HepG2 (cell line): ENCODE data around the gene ARFGEF3. TPM values are rescaled to one million over a fixed set of nuclear protein-coding genes. Genes with fewer than 3 reads are reported as not detected.

Source experiments
- BORCS8-MEF2B ChIP-seq: sonication (generic); formaldehyde crosslinking; IDR thresholded peaks from 2 replicates; pipeline ENCODE4 v1.8.0; 2022; ENCODE audit warnings: mild to moderate bottlenecking, missing genetic modification reagents
- CENPBD1 ChIP-seq: sonication (generic); formaldehyde crosslinking; IDR thresholded peaks from 2 replicates; pipeline ENCODE4 v1.8.0; 2022; ENCODE audit warnings: missing genetic modification reagents, low read depth, mild to moderate bottlenecking, borderline replicate concordance
- CREBL2 ChIP-seq: sonication (generic); formaldehyde crosslinking; IDR thresholded peaks from 2 replicates; pipeline ENCODE4 v1.8.1; 2023; ENCODE audit warnings: missing genetic modification reagents, mild to moderate bottlenecking, borderline replicate concordance
- DDIT3 ChIP-seq: sonication (generic); formaldehyde crosslinking; IDR thresholded peaks from 2 replicates; pipeline ENCODE4 v1.4.0; 2020; ENCODE audit warnings: mild to moderate bottlenecking, missing genetic modification reagents
- DMTF1 ChIP-seq: sonication (generic); formaldehyde crosslinking; IDR thresholded peaks from 2 replicates; pipeline ENCODE4 v1.4.0; 2020; ENCODE audit warnings: mild to moderate bottlenecking, missing genetic modification reagents
- ELF3 ChIP-seq: IDR thresholded peaks from 2 replicates; pipeline ENCODE4 v1.6.1; 2016; ENCODE audit warnings: missing genetic modification reagents, missing compliant biosample characterization
- EP300 ChIP-seq, 3 experiments: sonication (generic) in 1 of 3; formaldehyde crosslinking in 1 of 3; IDR thresholded peaks; 2 replicates each; pipeline versions ENCODE4 v1.5.1 to v1.6.1; 2011 to 2020; ENCODE audit warnings: low read depth in 2 of 3, low read length in 2 of 3, borderline replicate concordance in 1 of 3, improper control_type of control experiment in 1 of 3, mild to moderate bottlenecking in 1 of 3, missing genetic modification reagents in 1 of 3, moderate library complexity in 1 of 3
- FOXC1 ChIP-seq: sonication (generic); formaldehyde crosslinking; IDR thresholded peaks from 2 replicates; pipeline ENCODE4 v1.8.0; 2022; ENCODE audit warnings: mild to moderate bottlenecking, missing genetic modification reagents, borderline replicate concordance
- MAFF ChIP-seq: IDR thresholded peaks from 2 replicates; pipeline ENCODE4 v1.6.1; 2011; ENCODE audit warnings: low read depth, low read length, improper control_type of control experiment
- ONECUT2 ChIP-seq: sonication (generic); formaldehyde crosslinking; IDR thresholded peaks from 2 replicates; pipeline ENCODE4 v1.4.0; 2020; ENCODE audit warnings: missing genetic modification reagents
- PHF21A ChIP-seq: sonication (generic); formaldehyde crosslinking; IDR thresholded peaks from 2 replicates; pipeline ENCODE4 v1.5.0; 2020; ENCODE audit warnings: mild to moderate bottlenecking, missing genetic modification reagents
- RARA ChIP-seq: IDR thresholded peaks from 2 replicates; pipeline ENCODE4 v1.6.1; 2016; ENCODE audit warnings: missing genetic modification reagents, missing compliant biosample characterization
- REST ChIP-seq, 2 experiments: IDR thresholded peaks; 2 replicates each; pipeline ENCODE4 v1.6.1; 2011 to 2012; ENCODE audit warnings: low read length in 2 of 2, borderline replicate concordance in 1 of 2, low read depth in 1 of 2, mild to moderate bottlenecking in 1 of 2, moderate library complexity in 1 of 2
- SIX4 ChIP-seq: sonication (generic); formaldehyde crosslinking; IDR thresholded peaks from 2 replicates; pipeline ENCODE4 v1.4.0; 2020; ENCODE audit warnings: missing genetic modification reagents
- SMAD3 ChIP-seq: sonication (generic); formaldehyde crosslinking; IDR thresholded peaks from 2 replicates; pipeline ENCODE4 v1.4.0; 2020; ENCODE audit warnings: missing genetic modification reagents
- TBL1XR1 ChIP-seq: fragments of 150-350 bp; IDR thresholded peaks from 2 replicates; pipeline ENCODE4 v1.6.1; 2014; ENCODE audit warnings: borderline replicate concordance, low read length; ENCODE audit not compliant: partially characterized antibody
- TCF7 ChIP-seq: sonication (generic); IDR thresholded peaks from 2 replicates; pipeline ENCODE4 v1.6.1; 2016; ENCODE audit warnings: antibody characterized with exemption, low read depth
- TRIM24 ChIP-seq: sonication (generic); formaldehyde crosslinking; IDR thresholded peaks from 2 replicates; pipeline ENCODE4 v1.8.0; 2022; ENCODE audit warnings: mild to moderate bottlenecking, missing genetic modification reagents
- ZBTB38 ChIP-seq: sonication (generic); formaldehyde crosslinking; IDR thresholded peaks from 2 replicates; pipeline ENCODE4 v1.5.1; 2020; ENCODE audit warnings: mild to moderate bottlenecking, missing genetic modification reagents
- ZMYM2 ChIP-seq: sonication (generic); formaldehyde crosslinking; IDR thresholded peaks from 2 replicates; pipeline ENCODE4 v1.8.0; 2022; ENCODE audit warnings: mild to moderate bottlenecking, missing genetic modification reagents
- ZNF12 ChIP-seq: sonication (generic); formaldehyde crosslinking; IDR thresholded peaks from 2 replicates; pipeline ENCODE4 v1.5.0; 2020; ENCODE audit warnings: missing genetic modification reagents
- ZNF207 ChIP-seq: fragments of 450-650 bp; IDR thresholded peaks from 2 replicates; pipeline ENCODE4 v1.6.1; 2016; ENCODE audit warnings: antibody characterized with exemption, borderline replicate concordance
- ZNF547 ChIP-seq: sonication (generic); formaldehyde crosslinking; IDR thresholded peaks from 2 replicates; pipeline ENCODE4 v1.5.1; 2020; ENCODE audit warnings: mild to moderate bottlenecking, missing genetic modification reagents
- ZNF557 ChIP-seq: sonication (generic); formaldehyde crosslinking; IDR thresholded peaks from 2 replicates; pipeline ENCODE4 v1.4.0; 2020; ENCODE audit warnings: missing genetic modification reagents
- polyA plus RNA-seq, 8 experiments: library from polyadenylated mRNA; depleted of rRNA in 3 of 8; stranded (reverse) in 7 of 8; unstranded in 1 of 8; fragments of >200 nt; fragmentation: Illumina TruSeq in 4 of 8; extraction: Trizol in 4 of 8; gene quantifications; 2 replicates each; pipeline versions ENCODE4 v1.2.1 to v1.2.3, GENCODE V29; 2011 to 2016; ENCODE audit warnings: low read depth in 4 of 8, missing spikeins in 1 of 8, mixed read lengths in 1 of 8; ENCODE audit not compliant: insufficient read depth in 1 of 8
- total RNA-seq, 5 experiments: library from RNA; depleted of rRNA; stranded (reverse); fragments of >200 nt; fragmentation: Illumina TruSeq; extraction: Trizol; gene quantifications; 2 replicates each; pipeline ENCODE4 v1.2.3, GENCODE V29; 2016; ENCODE audit warnings: low read depth in 1 of 5

Gene ARFGEF3
- total and polyA plus RNA-seq, 2 of the 13 experiments (the other 11 are each of a cell fraction or from before 2014, with no cell fraction given), result 0.60 to 2.6 TPM

GRCh38 chr6:138227316-138227781 lies 65.6 kb downstream of the ARFGEF3 start (continued):
- TF ChIP-seq RARA (CRISPR knock-in tag), result peak; percentile 90
- TF ChIP-seq TRIM24 (CRISPR knock-in tag), result no peak
- TF ChIP-seq FOXC1 (CRISPR knock-in tag), result no peak
- peak; percentile 74; the same call in 1 of the 2 replicates for TF ChIP-seq SMAD3
- peak in 1 of 2 experiments; percentile 64; a peak in 1 of 4 replicates for TF ChIP-seq EP300 (IDR thresholded peaks at IDR 0.05; ENCODE audit: low read depth in 2 of 2, low read length in 2 of 2)
- no peak; the same call in 1 of the 2 replicates for TF ChIP-seq EP300 (CRISPR knock-in tag; IDR thresholded peaks at IDR 0.05; ENCODE audit: borderline replicate concordance)
- TF ChIP-seq ZNF547, result 0 out of 2 replicates have a peak, but pooled peaks have one; percentile 26
- no peak for TF ChIP-seq CENPBD1 (CRISPR knock-in tag)
- no peak for TF ChIP-seq DMTF1 (CRISPR knock-in tag)
- TF ChIP-seq SIX4 (CRISPR knock-in tag), result peak; percentile 93
- TF ChIP-seq TCF7, result 0 out of 2 replicates have a peak, but pooled peaks have one; percentile 10
- no peak for TF ChIP-seq ZMYM2 (CRISPR knock-in tag)
- 0 out of 2 replicates have a peak, but pooled peaks have one; percentile 12 for TF ChIP-seq MAFF
- TF ChIP-seq DDIT3 (CRISPR knock-in tag), result no peak
- TF ChIP-seq ZBTB38 (CRISPR knock-in tag), result no peak
- TF ChIP-seq ZNF12 (CRISPR knock-in tag), result 0 out of 2 replicates have a peak, but pooled peaks have one; percentile 15
- peak in 1 of 2 experiments; percentile 39; a peak in 1 of 4 replicates for TF ChIP-seq REST (IDR thresholded peaks at IDR 0.05; ENCODE audit: borderline replicate concordance in 1 of 2, low read depth in 1 of 2, low read length in 2 of 2)
- no peak for TF ChIP-seq ZNF207
- 0 out of 2 replicates have a peak, but pooled peaks have one; percentile 18 for TF ChIP-seq BORCS8-MEF2B (CRISPR knock-in tag)
- peak; percentile 43 for TF ChIP-seq TBL1XR1
- 0 out of 2 replicates have a peak, but pooled peaks have one; percentile 33 for TF ChIP-seq PHF21A (CRISPR knock-in tag)
- TF ChIP-seq ZNF557 (CRISPR knock-in tag), result no peak
- TF ChIP-seq ELF3, result peak; percentile 76; the same call in 1 of the 2 replicates
- no peak for TF ChIP-seq ONECUT2
- no peak for TF ChIP-seq CREBL2
